H1 (cell line): ENCODE measurements around the gene NDUFAF8. TPM values are rescaled to one million over a fixed set of nuclear protein-coding genes. Genes with fewer than 3 reads are reported as not detected.

Experiments
- CTCF ChIA-PET: fragments of 300-600 bp; sonication (Branson Sonifier 250); formaldehyde crosslinking; loops from one replicate; lab custom pipeline; 2021; ENCODE audit not compliant: partially characterized antibody; lab: Charles Lee
- POLR2A ChIA-PET: fragments of 300-600 bp; sonication (Branson Sonifier 250); formaldehyde crosslinking; loops from one replicate; lab custom pipeline; 2021; ENCODE audit warnings: inconsistent platforms; ENCODE audit not compliant: partially characterized antibody; lab: Charles Lee
- DNase-seq, 2 experiments: peaks; one replicate each; pipeline versions ENCODE4 v3.0.0 to v3.0.0-alpha.2; 2010 to 2022; ENCODE audit warnings: low spot score in 2 of 2, low read depth in 1 of 2, mixed read lengths in 1 of 2
- FAIRE-seq: peaks from 2 replicates; lab custom pipeline; 2011; peaks lifted over from hg19 to GRCh38; lab: Jason Lieb, UNC
- H2AFZ ChIP-seq: 2 replicates; pipeline ENCODE4 v1.8.1; 2012; ENCODE audit warnings: low read length, inconsistent platforms
- H2AK5ac ChIP-seq: 2 replicates; pipeline ENCODE4 v1.6.1; 2013; ENCODE audit warnings: low read depth, low read length
- H2BK120ac ChIP-seq: replicated peaks from 2 replicates; pipeline ENCODE3; 2013; ENCODE audit warnings: low read depth, low read length, inconsistent platforms
- H2BK12ac ChIP-seq: 2 replicates; pipeline ENCODE4 v1.6.1; 2013; ENCODE audit warnings: low read depth, low read length
- H2BK15ac ChIP-seq: 2 replicates; pipeline ENCODE4 v1.6.1; 2013; ENCODE audit warnings: low read length
- H2BK20ac ChIP-seq: 2 replicates; pipeline ENCODE4 v1.6.1; 2013; ENCODE audit warnings: low read length
- H2BK5ac ChIP-seq: 2 replicates; pipeline ENCODE4 v1.6.1; 2013; ENCODE audit warnings: low read depth, low read length
- H3K14ac ChIP-seq: 2 replicates; pipeline ENCODE4 v1.6.1; 2013; ENCODE audit warnings: inconsistent platforms; ENCODE audit not compliant: insufficient read length
- H3K18ac ChIP-seq: 2 replicates; pipeline ENCODE4 v1.6.1; 2013; ENCODE audit warnings: low read length; ENCODE audit errors: extremely low read depth
- H3K23ac ChIP-seq: 2 replicates; pipeline ENCODE4 v1.6.1; 2013; ENCODE audit warnings: inconsistent platforms; ENCODE audit not compliant: insufficient read length
- H3K23me2 ChIP-seq: 2 replicates; pipeline ENCODE4 v1.6.1; 2013; ENCODE audit warnings: low read depth, low read length
- H3K27ac ChIP-seq: 2 replicates; pipeline ENCODE4 v1.6.1; 2011; ENCODE audit warnings: low read depth, low read length, inconsistent platforms
- H3K27me3 ChIP-seq, 4 experiments: replicated peaks in 1 of 4; 1 replicate in 1 of 4; 2 replicates in 3 of 4; pipeline versions ENCODE4 v1.6.1 to v1.8.1; 2011 to 2013; ENCODE audit warnings: low read length in 3 of 4, mild to moderate bottlenecking in 3 of 4, inconsistent platforms in 2 of 4, mixed read lengths in 2 of 4, moderate library complexity in 1 of 4; ENCODE audit not compliant: control insufficient read depth in 3 of 4, insufficient read depth in 3 of 4; ENCODE audit errors: extremely low read depth in 1 of 4
- H3K36me3 ChIP-seq, 4 experiments: 2 replicates each; pipeline versions ENCODE4 v1.6.1 to v1.8.1; 2011 to 2013; ENCODE audit warnings: mild to moderate bottlenecking in 4 of 4, low read length in 3 of 4, moderate library complexity in 2 of 4, control low read depth in 1 of 4, inconsistent platforms in 1 of 4; ENCODE audit not compliant: insufficient read depth in 4 of 4, control insufficient read depth in 2 of 4
- H3K4ac ChIP-seq: replicated peaks from 2 replicates; pipeline ENCODE3; 2013; ENCODE audit warnings: low read length, low read depth, mixed read lengths, inconsistent platforms; ENCODE audit not compliant: insufficient read length
- H3K4me1 ChIP-seq, 4 experiments: replicated peaks in 1 of 4; 1 replicate in 1 of 4; 2 replicates in 3 of 4; pipeline versions ENCODE4 v1.6.1 to v1.8.1; 2011 to 2013; ENCODE audit warnings: low read length in 3 of 4, inconsistent platforms in 2 of 4, mixed read lengths in 1 of 4; ENCODE audit not compliant: insufficient read depth in 4 of 4, control insufficient read depth in 3 of 4
- H3K4me2 ChIP-seq, 2 experiments: 2 replicates each; pipeline versions ENCODE4 v1.6.1 to v1.8.1; 2011 to 2013; ENCODE audit warnings: low read depth in 2 of 2, low read length in 2 of 2, control low read depth in 1 of 2, inconsistent platforms in 1 of 2, mild to moderate bottlenecking in 1 of 2; ENCODE audit not compliant: insufficient read depth in 1 of 2
- H3K4me3 ChIP-seq, 4 experiments: fragments of 200-600, 300-600 bp in 1 of 4; sonication (generic), shearing (Covaris generic), sonication (Bioruptor Twin) in 1 of 4; 2 replicates each; pipeline versions ENCODE4 v1.5.1 to v1.8.1; 2011 to 2016; ENCODE audit warnings: low read length in 4 of 4, low read depth in 3 of 4, control low read depth in 2 of 4, inconsistent platforms in 2 of 4, mild to moderate bottlenecking in 2 of 4, mixed read lengths in 1 of 4, moderate library complexity in 1 of 4; ENCODE audit not compliant: insufficient read depth in 2 of 4; ENCODE audit errors: extremely low read depth in 1 of 4
- H3K56ac ChIP-seq: replicated peaks from 2 replicates; pipeline ENCODE3; 2013; ENCODE audit warnings: low read depth, mild to moderate bottlenecking, mixed read lengths, low read length, inconsistent platforms; ENCODE audit not compliant: insufficient read length
- H3K79me1 ChIP-seq: 2 replicates; pipeline ENCODE4 v1.6.1; 2013; ENCODE audit warnings: low read depth, low read length, control low read depth
- H3K79me2 ChIP-seq, 2 experiments: 2 replicates each; pipeline versions ENCODE4 v1.6.1 to v1.8.1; 2012 to 2013; ENCODE audit warnings: low read length in 2 of 2, mild to moderate bottlenecking in 2 of 2, inconsistent platforms in 1 of 2; ENCODE audit not compliant: insufficient read depth in 2 of 2, control insufficient read depth in 1 of 2
- H3K9ac ChIP-seq, 4 experiments: replicated peaks in 1 of 4; 1 replicate in 1 of 4; 2 replicates in 3 of 4; pipeline versions ENCODE4 v1.6.1 to v1.8.1; 2011 to 2013; ENCODE audit warnings: low read depth in 3 of 4, low read length in 3 of 4, control low read depth in 2 of 4, mild to moderate bottlenecking in 2 of 4, moderate library complexity in 2 of 4, inconsistent platforms in 1 of 4; ENCODE audit errors: extremely low read depth in 1 of 4
- H3K9me3 ChIP-seq, 2 experiments: 2 replicates each; pipeline versions ENCODE4 v1.6.1 to v1.8.1; 2012 to 2013; ENCODE audit warnings: mild to moderate bottlenecking in 2 of 2, moderate library complexity in 2 of 2, control low read depth in 1 of 2, inconsistent platforms in 1 of 2, low read depth in 1 of 2, low read length in 1 of 2, mixed read lengths in 1 of 2; ENCODE audit not compliant: insufficient read depth in 2 of 2
- H4K20me1 ChIP-seq, 2 experiments: replicated peaks in 1 of 2; 2 replicates each; pipeline versions ENCODE3 to v1.8.1; 2011 to 2013; ENCODE audit warnings: inconsistent platforms in 2 of 2, low read length in 2 of 2, mild to moderate bottlenecking in 1 of 2; ENCODE audit not compliant: insufficient read depth in 2 of 2, control insufficient read depth in 1 of 2
- H4K5ac ChIP-seq: 2 replicates; pipeline ENCODE4 v1.6.1; 2013; ENCODE audit warnings: low read length, low read depth, mixed read lengths, inconsistent platforms; ENCODE audit not compliant: insufficient read length
- H4K8ac ChIP-seq: 2 replicates; pipeline ENCODE4 v1.8.0; 2013; ENCODE audit warnings: mild to moderate bottlenecking, moderate library complexity, low read length, inconsistent platforms; ENCODE audit not compliant: insufficient read depth; ENCODE audit errors: extremely low read depth
- H4K91ac ChIP-seq: replicated peaks from 2 replicates; pipeline ENCODE3; 2013; ENCODE audit warnings: low read length, mixed read lengths, inconsistent platforms; ENCODE audit not compliant: insufficient read length
- ASH2L ChIP-seq: fragments of 200-600, 300-600 bp; sonication (generic); IDR thresholded peaks from one replicate; pipeline ENCODE4 v1.7.1; 2017; ENCODE audit warnings: low read length
- EGR1 ChIP-seq: IDR thresholded peaks from 2 replicates; pipeline ENCODE4 v1.6.1; 2011; ENCODE audit warnings: low read depth, low read length, borderline replicate concordance
- JUND ChIP-seq: IDR thresholded peaks from 2 replicates; pipeline ENCODE4 v1.6.1; 2011; ENCODE audit warnings: mild to moderate bottlenecking, improper control_type of control experiment, low read length
- PHF8 ChIP-seq: fragments of 200-600 bp; sonication (generic); conservative IDR thresholded peaks from 2 replicates; pipeline ENCODE4 v1.7.1; 2012; ENCODE audit warnings: low read depth, mild to moderate bottlenecking, inconsistent platforms, low read length, moderate library complexity
- POLR2A ChIP-seq, 2 experiments: IDR thresholded peaks; 1 replicate in 1 of 2; 2 replicates in 1 of 2; pipeline ENCODE4 v1.6.1; 2011; ENCODE audit warnings: low read depth in 2 of 2, low read length in 2 of 2, mild to moderate bottlenecking in 2 of 2; ENCODE audit errors: control extremely low read depth in 1 of 2
- SP1 ChIP-seq: IDR thresholded peaks from 2 replicates; pipeline ENCODE4 v1.6.1; 2011; ENCODE audit warnings: low read depth, low read length
- SRF ChIP-seq: IDR thresholded peaks from 2 replicates; pipeline ENCODE4 v1.6.1; 2011; ENCODE audit warnings: mild to moderate bottlenecking, low read depth, low read length, moderate library complexity
- TCF12 ChIP-seq: IDR thresholded peaks from 2 replicates; pipeline ENCODE4 v1.6.1; 2011; ENCODE audit warnings: low read depth, mild to moderate bottlenecking, low read length
- TEAD4 ChIP-seq: IDR thresholded peaks from 2 replicates; pipeline ENCODE4 v1.6.1; 2012; ENCODE audit warnings: low read depth, low read length, inconsistent platforms, mixed read lengths
- ZNF274 ChIP-seq: IDR thresholded peaks from 2 replicates; pipeline ENCODE4 v1.7.0; 2012; ENCODE audit warnings: low read length, borderline replicate concordance; ENCODE audit errors: extremely low read depth
- WGBS, 2 experiments: shearing (Covaris generic) in 1 of 2; methylation state at CpG; one replicate each; pipeline versions ENCODE4 v1.1.6 to v1.1.7; 2013 to 2015; ENCODE audit warnings: low lambda C conversion rate in 2 of 2, mixed read lengths in 2 of 2, inconsistent platforms in 1 of 2, low coverage in 1 of 2, missing lambda C conversion rate in 1 of 2; ENCODE audit not compliant: insufficient replicate concordance in 2 of 2, insufficient coverage in 1 of 2, insufficient read length in 1 of 2; ENCODE audit errors: extremely low coverage in 1 of 2, missing lambda C conversion rate in 1 of 2; 5-methylcytosine and 5-hydroxymethylcytosine counted together
- polyA plus RNA-seq, 7 experiments: library from polyadenylated mRNA; depleted of rRNA in 3 of 7; stranded (reverse) in 5 of 7; unstranded in 2 of 7; fragments of >200 nt in 5 of 7; fragments of 200-250 nt in 2 of 7; gene quantifications; 1 replicate in 5 of 7; 2 replicates in 1 of 7; 4 replicates in 1 of 7; pipeline versions ENCODE4 v1.2.1 to v1.2.3, GENCODE V29; 2011 to 2013; ENCODE audit warnings: missing spikeins in 2 of 7, mixed read lengths in 2 of 7
- total RNA-seq: library from RNA; stranded (reverse); fragmentation: NEBNext Ultra II Directional; extraction: Animal tissue kit (Norgen Biotek cat#: 25700); gene quantifications from 2 replicates; pipeline ENCODE4 v1.2.1, GENCODE V29; 2021
- TF ChIP-seq, protein P1 (sequence below): IDR thresholded peaks from 2 replicates; pipeline ENCODE4 v1.6.1; 2011; ENCODE audit warnings: low read length, improper control_type of control experiment

The NDUFAF8 gene
- total and polyA plus RNA-seq, 2 of the 8 experiments (the other 6 are each of a cell fraction or from before 2014, with no cell fraction given) = 48.9 to 91.1 TPM

DNA sequence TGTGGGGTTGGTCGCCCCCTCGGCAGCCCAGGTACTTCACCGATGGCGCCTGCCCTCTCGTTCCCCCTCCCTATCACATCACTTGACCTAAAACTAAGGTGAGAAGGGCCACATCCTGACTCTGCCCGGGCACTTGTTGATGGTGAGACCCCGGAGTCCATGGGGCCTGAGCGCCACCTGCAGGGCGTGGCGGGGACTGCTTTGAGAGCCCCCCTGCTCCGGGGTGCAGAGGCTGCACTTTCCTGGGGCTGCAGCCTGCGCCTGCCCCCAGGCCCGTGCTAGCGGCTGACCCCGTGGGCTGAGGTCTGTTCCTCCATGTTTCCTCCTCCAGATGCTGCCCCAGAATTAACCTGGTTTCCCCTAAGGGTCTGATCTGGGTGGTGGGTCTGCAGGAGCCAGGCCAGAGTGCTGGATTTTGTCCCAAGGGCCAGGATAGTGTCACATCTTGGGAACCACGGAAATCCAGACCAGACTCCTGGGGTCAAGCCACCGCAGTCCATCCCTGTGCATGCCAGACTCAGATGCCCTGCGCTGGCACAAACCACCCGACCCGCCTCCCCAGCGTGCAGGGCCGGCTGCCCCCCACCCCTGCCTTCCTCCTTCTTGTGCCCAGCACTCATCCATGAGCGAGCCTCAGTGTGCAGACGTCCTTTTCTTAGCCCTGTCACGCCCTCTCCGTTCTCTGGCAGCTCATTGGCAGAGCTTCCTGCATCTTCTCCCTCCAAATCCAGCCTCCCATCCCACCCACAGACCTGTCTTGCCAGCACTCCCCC is 2.7 kb downstream of the NDUFAF8 start:
- no peak overlapping the region for H3K23ac ChIP-seq
- no peak overlapping the region for H3K14ac ChIP-seq
- no peak overlapping the region for H2AFZ ChIP-seq
- no peak for FAIRE-seq
- no peak overlapping the region for H2AK5ac ChIP-seq
- peak; percentile 50 to 97 for DNase-seq
- CTCF ChIA-PET = interaction anchor here (0.9 to 1.3 kb wide), 5 partner anchors 12 to 99 kb away, joined by 3 to 7 read pairs (median 4); no protein-coding TSS in a partner anchor
- no peak overlapping the region for H2BK20ac ChIP-seq
- H4K20me1 ChIP-seq = peaks cover 14 to 22% of the 10 kb centered on the region in 2 experiments
- no peaks in the 10 kb centered on the region for H3K27me3 ChIP-seq
- no peak overlapping the region for H2BK12ac ChIP-seq
- peaks cover 0 to 12% (median 9%) of the 10 kb centered on the region in 4 experiments; a peak in 5 of 7 replicates for H3K4me1 ChIP-seq
- 63% methylated on average over 24 of the region's 26 CpGs; no CpG with 5 or more reads in 1 of the 2 experiments for WGBS, 2 experiments
- H2BK15ac ChIP-seq = no peak overlapping the region
- H3K4me3 ChIP-seq = no peak overlapping the region
- no peak overlapping the region for H4K5ac ChIP-seq
- H2BK5ac ChIP-seq = no peak overlapping the region
- H3K9ac ChIP-seq = no peak overlapping the region
- H3K79me1 ChIP-seq = peaks cover 7% of the 10 kb centered on the region
- H4K91ac ChIP-seq = no peak overlapping the region
- H4K8ac ChIP-seq = peak overlapping the region; percentile 65; the same call in 1 of the 2 replicates
- POLR2A ChIA-PET = interaction anchor here (0.7 to 1.3 kb wide), 5 partner anchors 9 to 277 kb away, joined by 3 to 4 read pairs (median 3); no protein-coding TSS in a partner anchor
- no peak overlapping the region for H3K4ac ChIP-seq
- no peak overlapping the region for H3K18ac ChIP-seq
- no peak overlapping the region for H3K4me2 ChIP-seq
- H3K23me2 ChIP-seq = peaks cover 8% of the 10 kb centered on the region; the same call in 1 of the 2 replicates
- H3K56ac ChIP-seq = no peak overlapping the region
- H3K27ac ChIP-seq = no peak overlapping the region
- no peaks in the 10 kb centered on the region for H3K9me3 ChIP-seq
- H3K79me2 ChIP-seq = peaks cover 0 to 23% of the 10 kb centered on the region in 2 experiments; a peak in 2 of 4 replicates
- no peaks in the 10 kb centered on the region; a peak in 1 of 8 replicates for H3K36me3 ChIP-seq
- no peak overlapping the region for H2BK120ac ChIP-seq
- no peak for TF ChIP-seq SP1
- TF ChIP-seq TCF12 = no peak
- no peak for TF ChIP-seq TEAD4
- TF ChIP-seq ASH2L = no peak
- no peak for TF ChIP-seq ZNF274
- peak in 1 of 2 experiments; percentile 56; a peak in 2 of 3 replicates for TF ChIP-seq POLR2A (IDR thresholded peaks at IDR 0.05; ENCODE audit: control extremely low read depth in 1 of 2, low read depth in 2 of 2, low read length in 2 of 2)
- 0 out of 2 replicates have a peak, but pooled peaks have one; percentile 21 for TF ChIP-seq EGR1
- no peak for TF ChIP-seq PHF8
- TF ChIP-seq SRF = no peak
- TF ChIP-seq, protein P1, sequence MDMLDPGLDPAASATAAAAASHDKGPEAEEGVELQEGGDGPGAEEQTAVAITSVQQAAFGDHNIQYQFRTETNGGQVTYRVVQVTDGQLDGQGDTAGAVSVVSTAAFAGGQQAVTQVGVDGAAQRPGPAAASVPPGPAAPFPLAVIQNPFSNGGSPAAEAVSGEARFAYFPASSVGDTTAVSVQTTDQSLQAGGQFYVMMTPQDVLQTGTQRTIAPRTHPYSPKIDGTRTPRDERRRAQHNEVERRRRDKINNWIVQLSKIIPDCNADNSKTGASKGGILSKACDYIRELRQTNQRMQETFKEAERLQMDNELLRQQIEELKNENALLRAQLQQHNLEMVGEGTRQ = no peak
- no peak for TF ChIP-seq JUND
